Astrocyte of the spinal cord (primary cell): ENCODE results near the gene ARHGAP22.
A peak's percentile ranks its signal among the peaks of the same experiment; 100 is the strongest.

Experiments used
- DNase-seq: peaks from one replicate; pipeline ENCODE4 v3.0.0; 2011; ENCODE audit warnings: low read depth, low spot score
- H3K4me3 ChIP-seq: 2 replicates; pipeline ENCODE4 v1.5.1; 2011; ENCODE audit warnings: low read depth, mild to moderate bottlenecking, low read length, moderate library complexity
- CTCF ChIP-seq: IDR thresholded peaks from 2 replicates; pipeline ENCODE4 v1.5.1; 2012; ENCODE audit warnings: low read depth, mild to moderate bottlenecking, low read length, inconsistent platforms
- in situ Hi-C: cut with HindIII; loops from 2 replicates; pipeline ENCODE4 v1.10.0; 2017; ENCODE audit warnings: low sequenced_read_pairs

ARHGAP22 gene

GRCh38 chr10:48507494-48507893 lies 97.4 kb downstream of the ARHGAP22 start:
- no peak overlapping the region for H3K4me3 ChIP-seq
- in situ Hi-C loops: no loop called here
- no peak for DNase-seq
- TF ChIP-seq CTCF: no peak

GRCh38 chr10:48506147-48506917 lies 98.5 kb downstream of the ARHGAP22 start:
- in situ Hi-C loops: no loop called here
- peak; percentile 31 for TF ChIP-seq CTCF
- DNase-seq: peak; percentile 30
- H3K4me3 ChIP-seq: no peak overlapping the region

GRCh38 chr10:48505394-48506112 lies 99.3 kb downstream of the ARHGAP22 start:
- peak; percentile 27 for TF ChIP-seq CTCF
- H3K4me3 ChIP-seq: no peak overlapping the region
- DNase-seq: no peak
- in situ Hi-C loops: no loop called here

DNA sequence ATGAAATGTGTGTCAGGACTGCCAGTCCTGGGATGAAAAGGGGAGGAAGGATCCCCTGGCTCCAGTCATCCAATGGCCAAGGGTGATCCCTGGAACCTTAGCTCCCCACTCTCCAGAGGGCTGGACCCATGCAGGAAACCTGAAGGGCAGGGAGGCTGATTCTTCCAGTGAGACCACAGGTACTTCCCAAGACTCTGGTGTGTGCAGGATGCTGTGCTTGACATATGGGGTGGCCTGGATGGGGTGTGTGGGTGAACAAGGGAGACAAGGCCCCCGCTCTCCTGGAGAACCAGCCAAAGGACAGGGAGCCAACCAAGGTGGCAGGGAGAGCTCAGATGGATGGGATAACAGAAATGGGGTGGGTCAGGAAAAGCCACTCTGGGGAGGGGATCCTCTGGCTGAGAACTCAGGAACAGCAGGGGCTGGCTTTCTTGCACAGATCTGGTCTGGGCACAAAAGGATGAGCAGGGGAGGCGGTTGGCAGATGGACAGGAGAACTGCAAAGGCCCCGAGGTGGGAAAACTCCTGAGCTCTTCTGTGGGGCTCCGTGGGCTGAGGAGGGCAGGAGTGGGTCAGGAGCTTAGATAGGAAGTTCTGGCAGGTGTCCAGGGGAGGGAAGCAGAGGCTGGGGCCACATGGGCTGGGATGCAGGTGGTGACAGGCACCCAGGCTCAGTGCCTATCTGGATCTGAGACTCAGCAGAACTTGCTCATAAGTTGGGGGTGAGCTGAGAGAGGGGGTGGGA lies 100.6 kb downstream of the ARHGAP22 start:
- in situ Hi-C loops: no loop called here

DNA sequence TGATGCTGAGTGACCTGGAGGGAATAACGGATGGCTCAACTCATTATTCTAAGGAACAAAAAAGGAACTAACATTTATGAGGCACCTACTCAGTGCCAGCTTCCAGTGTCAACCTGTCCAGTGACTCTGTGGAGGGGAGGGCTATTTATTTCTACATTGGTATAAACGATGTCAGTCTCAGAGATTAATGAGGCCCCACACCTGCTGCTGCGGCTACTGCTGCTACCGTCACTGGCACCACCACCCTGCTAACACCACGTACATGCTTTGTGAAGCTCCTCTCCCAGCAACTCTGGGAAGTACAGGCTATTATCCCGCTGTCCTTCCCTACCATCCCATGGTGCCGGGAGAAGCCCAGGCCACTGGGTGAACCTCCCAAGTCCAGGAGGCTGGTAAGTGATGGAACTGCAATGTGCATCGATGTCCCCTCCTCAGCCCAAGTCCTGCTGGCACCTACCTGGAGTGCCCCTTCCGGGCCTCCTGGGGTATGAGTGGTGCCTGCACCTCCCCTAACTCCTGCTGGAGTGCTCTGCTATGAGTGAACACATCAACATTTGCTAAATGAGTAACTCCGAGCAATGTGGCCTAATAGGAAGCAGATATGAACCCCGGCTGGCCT lies 101.5 kb downstream of the ARHGAP22 start:
- H3K4me3 ChIP-seq: no peak overlapping the region
- TF ChIP-seq CTCF: no peak
- DNase-seq: no peak
- in situ Hi-C loops: no loop called here

More for the DNA sequence above, 100.6 kb downstream of the ARHGAP22 start:
- no peak overlapping the region for H3K4me3 ChIP-seq
- DNase-seq: no peak
- TF ChIP-seq CTCF: no peak

- no peak for DNase-seq
- in situ Hi-C loops: no loop called here
Observed at GRCh38 chr10:48502791-48503190, 102.1 kb downstream of the ARHGAP22 start.

More at GRCh38 chr10:48502791-48503190, 102.1 kb downstream of the ARHGAP22 start:
- H3K4me3 ChIP-seq: no peak overlapping the region
- TF ChIP-seq CTCF: no peak
